ENCODE measurements around the gene WDFY3.

Gene WDFY3

GRCh38 chr4:84917086-84917821 is 49.2 kb downstream of the WDFY3 start:
- no peaks in the 10 kb centered on the region for H3K27me3 ChIP-seq (ENCODE audit: insufficient read depth, poor library complexity, severe bottlenecking)
- DNase-seq (ENCODE audit: low spot score), result no peak
- no peak overlapping the region for H3K4me3 ChIP-seq (ENCODE audit: severe bottlenecking)
- TF ChIP-seq CTCF (IDR thresholded peaks at IDR 0.05; ENCODE audit: poor library complexity, severe bottlenecking), result no peak
- no peaks in the 10 kb centered on the region for H3K9me3 ChIP-seq (ENCODE audit: severe bottlenecking)
- H3K36me3 ChIP-seq (ENCODE audit: low read depth), result peaks cover 13% of the 10 kb centered on the region
- H3K4me1 ChIP-seq (ENCODE audit: insufficient read depth, poor library complexity, severe bottlenecking), result peaks cover 36% of the 10 kb centered on the region
- no peak overlapping the region for H3K27ac ChIP-seq (ENCODE audit: poor library complexity, severe bottlenecking)
- no peak for ATAC-seq (ENCODE audit: low read depth)

- no peaks in the 10 kb centered on the region for H3K9me3 ChIP-seq (ENCODE audit: severe bottlenecking)
- H3K4me1 ChIP-seq (ENCODE audit: insufficient read depth, poor library complexity, severe bottlenecking), result peaks cover 36% of the 10 kb centered on the region
- peaks cover 13% of the 10 kb centered on the region for H3K36me3 ChIP-seq (ENCODE audit: low read depth)
- H3K27ac ChIP-seq (ENCODE audit: poor library complexity, severe bottlenecking), result no peak overlapping the region
- no peaks in the 10 kb centered on the region for H3K27me3 ChIP-seq (ENCODE audit: insufficient read depth, poor library complexity, severe bottlenecking)
- TF ChIP-seq CTCF (IDR thresholded peaks at IDR 0.05; ENCODE audit: poor library complexity, severe bottlenecking), result no peak
- no peak for DNase-seq (ENCODE audit: low spot score)
- H3K4me3 ChIP-seq (ENCODE audit: severe bottlenecking), result no peak overlapping the region
- no peak for ATAC-seq (ENCODE audit: low read depth)
Measured at GRCh38 chr4:84916227-84916626, 50.3 kb downstream of the WDFY3 start.

GRCh38 chr4:84915396-84915780 is 51.1 kb downstream of the WDFY3 start:
- no peaks in the 10 kb centered on the region for H3K27me3 ChIP-seq (ENCODE audit: insufficient read depth, poor library complexity, severe bottlenecking)
- DNase-seq (ENCODE audit: low spot score), result no peak
- no peak overlapping the region for H3K4me3 ChIP-seq (ENCODE audit: severe bottlenecking)
- no peaks in the 10 kb centered on the region for H3K9me3 ChIP-seq (ENCODE audit: severe bottlenecking)
- no peak for TF ChIP-seq CTCF (IDR thresholded peaks at IDR 0.05; ENCODE audit: poor library complexity, severe bottlenecking)
- H3K36me3 ChIP-seq (ENCODE audit: low read depth), result peaks cover 13% of the 10 kb centered on the region
- no peak for ATAC-seq (ENCODE audit: low read depth)
- peak overlapping the region; percentile 2 for H3K27ac ChIP-seq (ENCODE audit: poor library complexity, severe bottlenecking)
- H3K4me1 ChIP-seq (ENCODE audit: insufficient read depth, poor library complexity, severe bottlenecking), result peaks cover 28% of the 10 kb centered on the region

GRCh38 chr4:84914686-84915395 is 51.6 kb downstream of the WDFY3 start:
- DNase-seq (ENCODE audit: low spot score) (no peak), ATAC-seq (ENCODE audit: low read depth) (0 out of 3 replicates have a peak, but pooled peaks have one; percentile 23)
- no peak overlapping the region for H3K4me3 ChIP-seq (ENCODE audit: severe bottlenecking)
- H3K27me3 ChIP-seq (ENCODE audit: insufficient read depth, poor library complexity, severe bottlenecking), result no peaks in the 10 kb centered on the region
- H3K36me3 ChIP-seq (ENCODE audit: low read depth), result peaks cover 8% of the 10 kb centered on the region
- peak overlapping the region; percentile 2 for H3K27ac ChIP-seq (ENCODE audit: poor library complexity, severe bottlenecking)
- no peak for TF ChIP-seq CTCF (IDR thresholded peaks at IDR 0.05; ENCODE audit: poor library complexity, severe bottlenecking)
- H3K9me3 ChIP-seq (ENCODE audit: severe bottlenecking), result no peaks in the 10 kb centered on the region
- peaks cover 22% of the 10 kb centered on the region for H3K4me1 ChIP-seq (ENCODE audit: insufficient read depth, poor library complexity, severe bottlenecking)

GRCh38 chr4:84913176-84913575 is 53.3 kb downstream of the WDFY3 start:
- Histone ChIP-seq H3K27ac (ENCODE audit: poor library complexity, severe bottlenecking) (no peak overlapping the region), H3K36me3 (ENCODE audit: low read depth) (no peaks in the 10 kb centered on the region; the same call in none of the 2 replicates), H3K4me3 (ENCODE audit: severe bottlenecking) (no peak overlapping the region), H3K27me3 (ENCODE audit: insufficient read depth, poor library complexity, severe bottlenecking) (no peaks in the 10 kb centered on the region), H3K4me1 (ENCODE audit: insufficient read depth, poor library complexity, severe bottlenecking) (peaks cover 19% of the 10 kb centered on the region), H3K9me3 (ENCODE audit: severe bottlenecking) (no peaks in the 10 kb centered on the region)
- ATAC-seq (ENCODE audit: low read depth) (no peak), DNase-seq (ENCODE audit: low spot score) (no peak)
- TF ChIP-seq CTCF (IDR thresholded peaks at IDR 0.05; ENCODE audit: poor library complexity, severe bottlenecking), result no peak
